PFSK-1 (cell line): ENCODE measurements around the gene RBMS3.

Source experiments
- FOXP2 ChIP-seq: optimal IDR thresholded peaks from 2 replicates; pipeline ENCODE3; 2011; ENCODE audit warnings: borderline replicate concordance, control low read depth, inconsistent platforms; ENCODE audit not compliant: insufficient read depth; ENCODE audit errors: extremely low read length, extremely low read depth
- POLR2AphosphoS5 ChIP-seq: IDR thresholded peaks from 2 replicates; pipeline ENCODE4 v1.6.1; 2012; ENCODE audit warnings: low read depth, mild to moderate bottlenecking, control low read depth, low read length, moderate library complexity
- REST ChIP-seq, 2 experiments: IDR thresholded peaks; 2 replicates each; pipeline versions ENCODE4 v1.6.1 to v1.8.0; 2011 to 2012; ENCODE audit warnings: low read depth in 2 of 2, low read length in 2 of 2, control low read depth in 1 of 2, inconsistent platforms in 1 of 2, mild to moderate bottlenecking in 1 of 2, moderate library complexity in 1 of 2; ENCODE audit not compliant: insufficient read depth in 1 of 2
- SIN3A ChIP-seq: IDR thresholded peaks from 2 replicates; pipeline ENCODE4 v1.6.1; 2012; ENCODE audit warnings: mild to moderate bottlenecking, low read length, moderate library complexity, borderline replicate concordance; ENCODE audit not compliant: insufficient read depth
- TAF1 ChIP-seq: IDR thresholded peaks from 2 replicates; pipeline ENCODE4 v1.6.1; 2012; ENCODE audit warnings: low read length, control low read depth, borderline replicate concordance; ENCODE audit not compliant: insufficient read depth

The RBMS3 gene

GRCh38 chr3:29760226-29760685, 479.4 kb downstream of the RBMS3 start:
- TF ChIP-seq REST (IDR thresholded peaks at IDR 0.05; ENCODE audit: insufficient read depth in 1 of 2, low read depth in 2 of 2, low read length in 2 of 2) (no peak), FOXP2 (no peak), TAF1 (no peak), SIN3A (no peak), POLR2AphosphoS5 (no peak)

- no peak for TF ChIP-seq TAF1
- no peak for TF ChIP-seq REST (IDR thresholded peaks at IDR 0.05; ENCODE audit: insufficient read depth in 1 of 2, low read depth in 2 of 2, low read length in 2 of 2)
- no peak for TF ChIP-seq FOXP2
- no peak for TF ChIP-seq SIN3A
- TF ChIP-seq POLR2AphosphoS5: no peak
Observed at GRCh38 chr3:29761517-29761916, 480.6 kb downstream of the RBMS3 start.

GRCh38 chr3:29763115-29763514, 482.2 kb downstream of the RBMS3 start:
- TF ChIP-seq FOXP2 (no peak), POLR2AphosphoS5 (no peak)

GRCh38 chr3:29764041-29764440, 483.2 kb downstream of the RBMS3 start:
- TF ChIP-seq REST (IDR thresholded peaks at IDR 0.05; ENCODE audit: insufficient read depth in 1 of 2, low read depth in 2 of 2, low read length in 2 of 2) (no peak), SIN3A (no peak), POLR2AphosphoS5 (no peak), TAF1 (no peak), FOXP2 (no peak)

GRCh38 chr3:29764603-29765254, 483.9 kb downstream of the RBMS3 start:
- TF ChIP-seq POLR2AphosphoS5: no peak
- TF ChIP-seq FOXP2: no peak
- TF ChIP-seq SIN3A: no peak

- TF ChIP-seq FOXP2: no peak
- TF ChIP-seq SIN3A: no peak
- no peak for TF ChIP-seq POLR2AphosphoS5
- no peak for TF ChIP-seq REST (IDR thresholded peaks at IDR 0.05; ENCODE audit: insufficient read depth in 1 of 2, low read depth in 2 of 2, low read length in 2 of 2)
- TF ChIP-seq TAF1: no peak
Observed at GRCh38 chr3:29771602-29772001, 490.7 kb downstream of the RBMS3 start.
